OCI-LY1 (cell line): ENCODE results near the gene TCN2.
"Not testable (repeated sequence)": the region's sequence is repeated elsewhere in the genome, so short reads cannot be mapped to it uniquely, and the experiment has no call there.

ENCODE experiments used
- H2AFZ ChIP-seq: fragments of 200-600 bp; sonication (generic), shearing (Covaris generic); 2 replicates; pipeline ENCODE4 v1.6.0; 2014; ENCODE audit warnings: antibody characterized with exemption, mild to moderate bottlenecking, low read length
- H3F3A ChIP-seq: fragments of 200-600 bp; sonication (generic), shearing (Covaris generic); 2 replicates; pipeline ENCODE4 v1.6.0; 2014; ENCODE audit warnings: mild to moderate bottlenecking, antibody characterized with exemption, low read length, moderate library complexity; ENCODE audit not compliant: insufficient read depth
- H3K27ac ChIP-seq: fragments of 200-600 bp; sonication (generic); 2 replicates; pipeline ENCODE4 v1.5.1; 2014; ENCODE audit warnings: low read length, mixed run types, mild to moderate bottlenecking, low read depth; ENCODE audit not compliant: poor library complexity, severe bottlenecking
- H3K27me3 ChIP-seq: fragments of 200-600 bp; sonication (generic); 2 replicates; pipeline ENCODE4 v1.6.0; 2014; ENCODE audit warnings: antibody characterized with exemption, mild to moderate bottlenecking, low read length, moderate library complexity; ENCODE audit not compliant: insufficient read depth
- H3K36me3 ChIP-seq: fragments of 200-600 bp; sonication (generic); 2 replicates; pipeline ENCODE4 v1.6.1; 2014; ENCODE audit warnings: mild to moderate bottlenecking, antibody characterized with exemption, low read length, moderate library complexity, mixed read lengths; ENCODE audit not compliant: insufficient read depth
- H3K4me1 ChIP-seq: fragments of 200-600 bp; sonication (generic); 2 replicates; pipeline ENCODE4 v1.5.1; 2014; ENCODE audit warnings: mild to moderate bottlenecking, low read length, moderate library complexity; ENCODE audit not compliant: insufficient read depth, severe bottlenecking
- H3K4me2 ChIP-seq: fragments of 200-600 bp; sonication (generic), shearing (Covaris generic); 2 replicates; pipeline ENCODE4 v1.6.1; 2014; ENCODE audit warnings: low read length
- H3K4me3 ChIP-seq: fragments of 200-600 bp; sonication (generic); 2 replicates; pipeline ENCODE4 v1.5.1; 2014; ENCODE audit warnings: low read length, low read depth, mild to moderate bottlenecking, mixed read lengths; ENCODE audit not compliant: poor library complexity, severe bottlenecking
- H3K79me2 ChIP-seq: fragments of 200-600 bp; shearing (Covaris generic); 2 replicates; pipeline ENCODE4 v1.6.1; 2016; ENCODE audit warnings: mixed run types, low read length, mixed read lengths; ENCODE audit not compliant: insufficient read depth
- H3K9ac ChIP-seq: fragments of 200-600 bp; sonication (generic), shearing (Covaris generic); 2 replicates; pipeline ENCODE4 v1.6.1; 2014; ENCODE audit warnings: mild to moderate bottlenecking, low read length, mixed read lengths
- H3K9me2 ChIP-seq: fragments of 200-600 bp; sonication (generic), shearing (Covaris generic); 2 replicates; pipeline ENCODE4 v1.6.1; 2014; ENCODE audit warnings: low read depth, mild to moderate bottlenecking, low read length, mixed read lengths
- H3K9me3 ChIP-seq: fragments of 200-600 bp; shearing (Covaris generic); 2 replicates; pipeline ENCODE4 v1.6.1; 2014; ENCODE audit warnings: low read length, mixed read lengths
- H4K20me1 ChIP-seq: fragments of 200-600 bp; sonication (generic), shearing (Covaris generic); 2 replicates; pipeline ENCODE4 v1.6.0; 2016; ENCODE audit warnings: mild to moderate bottlenecking, low read length; ENCODE audit not compliant: insufficient read depth
- CTCF ChIP-seq: fragments of 200-600 bp; sonication (generic), shearing (Covaris generic); IDR thresholded peaks from 2 replicates; pipeline ENCODE4 v1.5.1; 2017; ENCODE audit warnings: mild to moderate bottlenecking, antibody characterized with exemption, low read length, moderate library complexity, mixed read lengths
- EZH2 ChIP-seq: fragments of 200-600 bp; sonication (generic), shearing (Covaris generic); IDR thresholded peaks from 2 replicates; pipeline ENCODE4 v1.8.0; 2017; ENCODE audit warnings: borderline replicate concordance, mixed run types, mild to moderate bottlenecking, antibody characterized with exemption, low read length, moderate library complexity, mixed read lengths

TCN2 gene

GRCh38 chr22:30591191-30591587 lies 15.8 kb upstream of the TCN2 start:
- Histone ChIP-seq H3K27ac (no peak overlapping the region), H4K20me1 (no peaks in the 10 kb centered on the region), H3K4me2 (peak overlapping the region; percentile 93), H3K4me3 (peak overlapping the region; percentile 97), H3K27me3 (no peaks in the 10 kb centered on the region), H3K79me2 (peaks cover 17% of the 10 kb centered on the region), H3K4me1 (peaks cover 17% of the 10 kb centered on the region), H2AFZ (no peak overlapping the region), H3F3A (no peaks in the 10 kb centered on the region), H3K9me3 (no peaks in the 10 kb centered on the region), H3K36me3 (peaks cover 35% of the 10 kb centered on the region), H3K9me2 (no peaks in the 10 kb centered on the region), H3K9ac (peak overlapping the region; percentile 94)
- TF ChIP-seq EZH2, result no peak
- TF ChIP-seq CTCF, result no peak

GRCh38 chr22:30591588-30592359 lies 15.2 kb upstream of the TCN2 start, which contains the start of gene PES1:
Gene PES1, minus strand, starts transcription at chr22:30591910. Its CDS starts 77 bp downstream, at chr22:30591833.
- H3K36me3 ChIP-seq, result peaks cover 29% of the 10 kb centered on the region
- H3F3A ChIP-seq, result no peaks in the 10 kb centered on the region
- TF ChIP-seq CTCF, result no peak
- TF ChIP-seq EZH2, result no peak
- H3K4me2 ChIP-seq, result peak within 1 kb of the TSS; percentile 93
- no peaks in the 10 kb centered on the region for H4K20me1 ChIP-seq
- H3K9ac ChIP-seq, result peak within 1 kb of the TSS; percentile 94
- H3K27ac ChIP-seq, result peak within 1 kb of the TSS; percentile 66
- no peaks in the 10 kb centered on the region for H3K9me3 ChIP-seq
- peaks cover 17% of the 10 kb centered on the region for H3K4me1 ChIP-seq
- H3K4me3 ChIP-seq, result peak within 1 kb of the TSS; percentile 97
- H2AFZ ChIP-seq, result no peak within 1 kb of the TSS
- H3K27me3 ChIP-seq, result no peaks in the 10 kb centered on the region
- H3K79me2 ChIP-seq, result peaks cover 17% of the 10 kb centered on the region
- no peaks in the 10 kb centered on the region for H3K9me2 ChIP-seq

GRCh38 chr22:30592360-30592713 lies 14.6 kb upstream of the TCN2 start:
- not testable (repeated sequence) for H3F3A ChIP-seq, H3K9me2 ChIP-seq, H3K27me3 ChIP-seq, H2AFZ ChIP-seq, H3K9ac ChIP-seq, H3K9me3 ChIP-seq, H4K20me1 ChIP-seq, H3K27ac ChIP-seq
- Histone ChIP-seq H3K4me3 (peak overlapping the region; percentile 97), H3K4me2 (peak overlapping the region; percentile 93), H3K4me1 (peaks cover 17% of the 10 kb centered on the region), H3K79me2 (peaks cover 17% of the 10 kb centered on the region), H3K36me3 (peaks cover 23% of the 10 kb centered on the region)

- peaks cover 4% of the 10 kb centered on the region; the same call in 1 of the 2 replicates for H3K27me3 ChIP-seq
- H3K9me3 ChIP-seq, result no peaks in the 10 kb centered on the region
- H3K9me2 ChIP-seq, result no peaks in the 10 kb centered on the region
- no peaks in the 10 kb centered on the region for H3F3A ChIP-seq
- no peak overlapping the region for H2AFZ ChIP-seq
- no peak overlapping the region for H3K27ac ChIP-seq
- no peaks in the 10 kb centered on the region for H4K20me1 ChIP-seq
- TF ChIP-seq EZH2 (no peak), CTCF (no peak)
- H3K4me1 ChIP-seq, result peaks cover 4% of the 10 kb centered on the region
- H3K79me2 ChIP-seq, result peaks cover 4% of the 10 kb centered on the region
- H3K36me3 ChIP-seq, result no peaks in the 10 kb centered on the region
- H3K4me3 ChIP-seq, result no peak overlapping the region
- no peak overlapping the region for H3K4me2 ChIP-seq
- H3K9ac ChIP-seq, result no peak overlapping the region
Measured at GRCh38 chr22:30596199-30596598, 10.8 kb upstream of the TCN2 start.
